ENCODE data around the gene POP5.

- TF ChIP-seq, protein P1, sequence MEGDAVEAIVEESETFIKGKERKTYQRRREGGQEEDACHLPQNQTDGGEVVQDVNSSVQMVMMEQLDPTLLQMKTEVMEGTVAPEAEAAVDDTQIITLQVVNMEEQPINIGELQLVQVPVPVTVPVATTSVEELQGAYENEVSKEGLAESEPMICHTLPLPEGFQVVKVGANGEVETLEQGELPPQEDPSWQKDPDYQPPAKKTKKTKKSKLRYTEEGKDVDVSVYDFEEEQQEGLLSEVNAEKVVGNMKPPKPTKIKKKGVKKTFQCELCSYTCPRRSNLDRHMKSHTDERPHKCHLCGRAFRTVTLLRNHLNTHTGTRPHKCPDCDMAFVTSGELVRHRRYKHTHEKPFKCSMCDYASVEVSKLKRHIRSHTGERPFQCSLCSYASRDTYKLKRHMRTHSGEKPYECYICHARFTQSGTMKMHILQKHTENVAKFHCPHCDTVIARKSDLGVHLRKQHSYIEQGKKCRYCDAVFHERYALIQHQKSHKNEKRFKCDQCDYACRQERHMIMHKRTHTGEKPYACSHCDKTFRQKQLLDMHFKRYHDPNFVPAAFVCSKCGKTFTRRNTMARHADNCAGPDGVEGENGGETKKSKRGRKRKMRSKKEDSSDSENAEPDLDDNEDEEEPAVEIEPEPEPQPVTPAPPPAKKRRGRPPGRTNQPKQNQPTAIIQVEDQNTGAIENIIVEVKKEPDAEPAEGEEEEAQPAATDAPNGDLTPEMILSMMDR (IDR thresholded peaks at IDR 0.05; ENCODE audit: insufficient read depth, low read length, poor library complexity, severe bottlenecking): no peak
- no peak for TF ChIP-seq EZH2phosphoT487 (conservative IDR thresholded peaks at IDR 0.05; ENCODE audit: low read length)
These were observed 36.5 kb downstream of the POP5 start for GRCh38 chr12:120544691-120545090.

All from SU-DHL-6 (cell line).